NCI-H2107 (cell line): ENCODE measurements around the gene TNIP1.

Experiments
- DNase-seq: peaks from one replicate; lab custom pipeline; 2025; lab: John Stamatoyannopoulos, UW

The TNIP1 gene

DNA sequence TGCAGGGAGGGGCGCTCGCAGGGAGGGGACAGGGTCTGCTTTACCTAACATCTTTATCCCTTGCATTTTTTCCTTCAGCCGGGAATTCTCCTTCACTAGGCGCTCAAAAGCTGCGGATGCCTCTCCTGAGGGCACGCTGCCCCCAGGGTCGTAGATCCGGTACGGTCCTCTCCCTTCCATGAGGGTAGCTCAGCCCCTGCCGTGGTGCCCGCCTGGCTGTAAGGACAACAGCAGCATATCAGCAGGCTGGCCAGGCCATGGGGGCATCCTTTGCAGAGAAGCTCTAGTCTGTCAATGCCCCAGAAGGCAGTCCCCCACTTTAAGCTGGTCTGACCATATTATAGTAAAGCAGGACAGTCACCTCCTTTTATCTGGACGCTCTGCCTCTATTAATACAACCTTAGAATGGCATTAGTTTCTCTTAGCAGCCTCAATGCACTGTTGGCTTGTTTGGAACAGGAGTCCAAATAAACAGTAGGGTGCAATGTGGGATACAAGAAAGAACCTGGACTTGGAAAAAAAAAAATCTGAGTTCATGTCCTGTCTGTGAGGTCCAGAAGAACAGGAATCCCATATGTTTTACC lies 15.8 kb downstream of the TNIP1 start:
- no peak for DNase-seq

DNA sequence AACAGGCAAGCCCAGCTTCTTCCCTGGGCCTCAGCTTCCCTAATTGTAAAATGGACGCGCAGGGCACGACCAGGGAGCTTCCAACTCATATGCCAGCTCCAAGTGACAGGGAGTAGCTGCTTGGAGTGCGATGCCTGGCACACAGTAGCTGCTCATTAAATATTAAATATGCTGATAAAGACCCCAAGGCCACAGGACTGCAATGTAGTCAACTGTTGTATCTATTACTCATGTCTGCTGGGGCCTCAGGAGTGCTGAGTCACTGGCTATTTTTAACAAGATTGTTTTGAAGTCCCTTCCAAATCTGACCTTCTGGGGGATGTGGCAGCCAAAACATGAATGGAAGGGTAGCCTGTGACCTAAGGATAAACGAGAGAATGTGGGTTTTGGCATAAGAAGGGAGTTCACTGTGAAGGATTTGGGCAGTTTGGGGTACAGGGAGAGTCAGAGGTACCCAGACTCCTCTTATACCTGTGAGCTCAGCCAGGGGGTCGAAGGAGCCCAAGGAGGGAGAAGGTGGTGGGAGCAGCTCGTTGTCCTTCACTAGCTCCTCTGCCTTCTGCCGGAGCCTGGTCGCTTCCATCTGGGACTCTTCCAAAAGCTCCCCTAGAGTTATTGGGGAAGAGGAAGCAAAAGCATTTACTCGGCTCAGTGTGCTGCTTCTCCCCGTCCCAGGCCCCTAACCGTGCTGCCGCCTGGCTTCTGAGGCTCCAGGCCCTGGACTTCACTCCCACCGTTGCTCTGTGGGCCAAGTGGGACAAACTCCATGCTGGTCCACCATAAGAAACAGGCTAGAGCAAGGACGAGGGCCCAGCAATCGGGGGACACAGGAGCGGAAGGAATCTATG lies 17.5 kb downstream of the TNIP1 start:
- DNase-seq, result no peak

DNA sequence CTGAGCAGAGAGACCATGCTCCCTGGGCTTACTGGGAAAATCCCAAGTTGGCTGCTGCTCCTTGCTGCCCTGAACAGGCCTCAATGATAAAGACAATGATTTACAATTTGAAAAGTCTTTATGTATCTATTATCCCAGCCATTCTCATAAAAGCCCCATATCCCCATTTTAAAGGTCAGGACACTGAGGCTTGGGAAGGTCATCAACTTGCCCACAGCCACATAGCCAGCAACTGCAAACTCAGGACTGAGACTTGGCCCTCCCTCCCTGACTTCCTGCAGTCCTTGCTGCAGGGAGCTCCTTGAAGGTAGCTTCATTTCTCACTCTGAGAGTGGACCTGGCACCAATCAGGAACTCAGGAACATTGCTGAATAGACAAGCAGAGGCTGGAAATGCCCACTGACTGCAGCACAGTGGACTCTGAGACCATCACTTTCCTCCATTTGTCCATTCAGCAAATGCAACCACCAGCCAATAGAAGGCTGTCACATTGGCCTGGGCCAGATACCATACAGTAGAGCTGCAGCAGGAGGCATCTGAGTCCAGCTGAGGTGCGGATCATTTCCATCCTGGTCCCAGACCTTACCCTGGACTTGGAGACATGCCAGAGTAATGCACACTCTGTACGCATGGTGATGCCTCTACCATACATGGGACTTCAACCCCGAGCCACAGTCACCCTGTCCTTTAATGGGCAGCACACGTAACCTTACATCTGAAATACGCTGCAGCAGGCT lies 18.3 kb downstream of the TNIP1 start:
- no peak for DNase-seq

DNA sequence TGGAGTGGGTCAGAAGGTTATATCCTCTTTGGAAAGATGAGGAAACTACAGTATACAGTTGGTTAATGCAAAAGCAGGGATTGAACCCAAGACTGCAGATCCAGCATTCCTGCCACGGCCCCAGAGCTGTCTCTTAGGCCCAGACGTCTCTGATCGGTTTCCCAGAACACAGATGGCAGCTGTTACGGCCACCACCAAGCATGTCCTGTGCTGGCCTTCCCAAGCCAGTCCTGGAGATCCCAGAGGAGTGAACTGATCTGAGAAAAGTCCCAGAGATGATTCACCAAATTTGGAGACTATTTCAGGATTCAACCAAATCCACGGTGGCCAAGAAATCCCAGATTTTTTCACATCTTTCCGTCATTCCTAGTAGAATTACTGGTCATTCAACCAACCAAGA lies 20.1 kb downstream of the TNIP1 start:
- no peak for DNase-seq

DNA sequence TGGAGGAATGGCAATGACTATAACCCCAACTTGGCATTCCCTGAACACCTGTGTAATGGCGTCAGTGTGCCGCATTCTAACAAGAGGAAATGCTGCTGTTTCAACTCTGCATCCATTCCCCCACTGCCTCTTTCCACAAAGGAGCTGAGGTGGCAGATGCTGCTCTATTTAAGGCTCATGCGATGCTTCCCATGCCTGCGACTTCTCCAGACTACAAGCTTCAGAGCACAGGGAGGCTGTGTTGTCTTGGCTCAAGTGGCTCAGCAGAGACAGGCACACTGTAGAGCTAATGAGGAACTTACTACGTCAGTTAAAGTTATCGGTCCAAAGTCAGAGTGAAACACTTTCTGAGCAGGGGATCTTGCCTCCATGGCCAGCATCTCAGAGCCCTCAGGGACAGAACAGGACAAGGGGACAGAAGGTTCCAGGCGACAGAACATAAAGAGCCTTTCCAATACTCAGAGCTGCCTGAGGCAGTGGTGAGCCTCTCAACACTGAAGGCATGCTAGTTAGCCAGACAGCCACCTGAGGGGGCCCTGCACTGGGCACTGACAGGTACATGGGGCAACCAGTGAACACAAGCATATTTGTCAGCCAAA lies 21.8 kb downstream of the TNIP1 start:
- DNase-seq, result no peak

DNA sequence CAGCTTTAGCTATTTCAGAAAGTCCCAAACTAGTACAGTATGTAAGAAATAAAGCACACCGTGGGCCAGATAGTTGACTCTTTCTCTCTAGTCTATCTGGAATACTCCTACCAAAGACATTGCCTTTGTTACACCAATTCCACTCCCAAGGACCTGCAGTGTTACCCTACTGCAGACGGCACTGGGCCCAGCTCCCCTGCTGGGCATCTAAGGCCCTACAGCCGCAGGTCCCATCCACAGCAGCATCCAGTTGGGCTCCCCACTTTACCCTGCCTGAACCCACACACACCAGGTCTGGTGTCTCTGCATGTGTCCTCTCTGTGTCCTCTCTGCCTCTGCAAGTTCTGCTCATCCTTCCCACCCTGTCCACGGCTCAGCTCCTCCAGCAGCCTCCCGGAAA lies 22.5 kb downstream of the TNIP1 start:
- DNase-seq, result no peak

DNA sequence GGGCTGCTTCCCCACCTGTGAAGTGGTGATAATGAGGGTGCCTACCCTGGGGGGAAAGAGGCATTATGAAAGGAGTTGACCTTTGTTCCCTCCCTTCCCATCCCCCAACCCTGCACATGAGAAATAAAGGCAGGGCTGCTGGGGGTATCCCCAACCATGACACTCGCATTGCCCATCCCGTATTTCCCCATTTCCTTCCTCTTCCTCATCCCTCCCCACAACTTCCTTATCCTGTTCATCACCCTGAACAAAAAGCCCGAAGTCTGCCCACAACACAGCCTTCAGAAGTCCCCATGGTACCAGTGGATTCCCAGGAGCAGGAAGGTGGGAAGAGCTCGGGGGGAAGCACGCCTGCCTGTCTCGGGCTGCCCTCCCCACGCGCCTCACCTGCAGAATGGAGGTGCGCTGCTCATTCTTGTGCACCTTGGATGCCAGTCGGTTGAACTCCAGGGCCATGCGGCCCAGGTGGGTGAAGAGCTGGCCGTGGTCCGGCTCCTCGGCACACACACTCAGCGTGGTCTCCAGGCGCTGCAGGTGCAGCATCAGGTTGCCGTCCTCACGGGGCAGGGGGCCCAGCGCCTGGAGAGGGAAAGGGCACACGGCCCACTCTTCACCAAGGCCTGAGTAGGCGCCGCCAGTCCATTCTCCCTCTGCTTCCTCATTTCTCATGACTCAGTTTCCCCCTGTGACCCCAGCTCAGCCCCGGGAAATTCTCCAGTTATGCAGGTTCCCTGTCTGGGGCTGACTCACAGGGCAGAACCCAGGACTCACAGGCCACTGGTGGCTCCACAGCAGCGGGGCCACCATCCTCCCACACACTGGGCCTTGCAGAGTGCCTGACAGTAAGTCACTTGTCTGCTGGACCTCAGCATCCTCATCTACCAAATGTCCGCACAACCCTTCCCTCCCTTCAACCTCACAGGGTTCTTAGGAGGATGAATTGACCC lies 24.2 kb downstream of the TNIP1 start:
- no peak for DNase-seq

DNA sequence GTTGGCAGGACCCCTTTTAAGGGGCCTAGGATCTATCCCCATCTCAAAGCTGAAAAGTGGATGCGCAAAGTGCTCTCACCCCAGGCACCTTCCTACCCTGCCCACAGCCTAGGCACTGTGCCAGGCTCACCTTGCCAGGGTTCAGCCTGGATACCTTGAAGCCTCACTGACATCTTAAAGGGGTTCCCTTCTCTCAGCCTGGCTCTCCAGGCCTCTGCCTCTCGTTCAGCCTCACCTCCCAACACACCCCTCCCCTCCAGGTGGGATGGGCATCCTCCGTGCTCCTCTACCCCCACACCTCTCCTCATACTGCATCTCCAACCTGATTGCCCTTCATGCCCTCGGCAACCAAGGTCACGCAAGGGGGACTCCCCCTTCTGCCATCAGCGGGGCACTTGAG lies 25.5 kb downstream of the TNIP1 start:
- DNase-seq, result no peak

DNA sequence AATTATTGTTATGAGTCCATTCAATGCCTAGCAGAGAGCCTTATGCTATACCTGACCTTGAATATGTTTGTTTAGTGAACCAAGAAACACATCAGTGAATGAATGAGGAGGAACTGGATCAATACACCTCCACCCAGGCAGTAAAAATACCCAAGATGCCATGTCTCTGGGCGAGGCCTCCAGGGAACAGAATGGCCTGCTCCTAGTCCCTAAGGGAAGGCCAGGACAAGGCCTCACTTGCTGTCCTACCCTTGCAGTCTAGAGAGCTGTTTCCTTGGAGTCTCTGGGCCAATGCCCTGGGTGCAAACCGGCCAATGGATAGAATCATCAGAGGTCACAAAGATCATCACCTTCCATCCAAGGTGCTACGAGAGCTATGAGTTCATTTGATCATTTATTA lies 26.1 kb downstream of the TNIP1 start:
- DNase-seq, result no peak

DNA sequence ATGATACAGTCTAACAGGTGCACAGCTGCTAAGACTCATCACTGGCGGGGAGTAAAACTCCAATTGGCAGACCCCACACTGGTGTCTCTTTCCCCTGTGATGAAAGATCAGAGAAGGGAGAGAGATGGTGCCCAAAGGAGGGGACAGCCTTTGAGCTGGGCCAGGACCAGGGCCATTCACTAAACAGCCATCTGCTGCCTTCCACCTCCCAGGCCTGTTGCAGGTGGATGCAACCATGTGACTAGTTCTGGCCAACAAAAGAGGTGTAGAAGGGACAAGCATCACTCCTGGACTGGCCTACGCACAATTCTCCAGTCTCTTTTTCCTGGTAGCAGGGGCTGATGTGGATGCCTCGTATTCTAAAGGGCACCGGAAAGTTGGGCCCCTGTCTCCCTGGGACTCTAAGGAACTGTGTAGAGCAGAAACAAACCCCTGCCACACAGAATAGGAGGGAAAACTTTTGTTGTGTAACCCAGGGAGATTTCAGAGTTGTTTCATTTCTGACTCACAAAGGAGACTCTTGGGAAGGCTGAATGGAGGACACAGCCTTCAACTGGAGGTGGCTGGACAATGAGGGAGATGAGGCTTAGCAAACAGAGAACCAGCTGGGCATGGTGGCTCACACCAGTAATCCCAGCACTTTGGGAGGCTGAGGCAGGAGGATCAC lies 26.9 kb downstream of the TNIP1 start:
- no peak for DNase-seq

DNA sequence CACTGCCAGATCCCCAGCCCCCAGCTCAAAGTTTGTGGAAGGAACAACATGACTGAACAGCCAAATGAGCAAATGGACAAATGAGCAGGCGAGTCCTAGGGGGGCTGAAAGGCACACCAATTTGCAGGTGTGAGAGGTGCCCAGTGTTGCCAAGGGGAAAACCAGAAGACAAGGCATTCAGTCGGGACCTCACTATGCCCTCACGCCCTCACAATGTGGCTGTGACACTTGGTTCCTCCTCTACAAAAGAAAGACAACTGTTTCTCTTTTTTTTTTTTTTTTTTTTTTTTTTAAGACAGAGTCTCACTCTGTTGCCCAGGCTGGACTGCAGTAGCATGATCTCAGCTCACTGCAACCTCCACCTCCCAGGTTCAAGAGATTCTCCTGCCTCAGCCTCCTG lies 28.0 kb downstream of the TNIP1 start:
- no peak for DNase-seq

DNA sequence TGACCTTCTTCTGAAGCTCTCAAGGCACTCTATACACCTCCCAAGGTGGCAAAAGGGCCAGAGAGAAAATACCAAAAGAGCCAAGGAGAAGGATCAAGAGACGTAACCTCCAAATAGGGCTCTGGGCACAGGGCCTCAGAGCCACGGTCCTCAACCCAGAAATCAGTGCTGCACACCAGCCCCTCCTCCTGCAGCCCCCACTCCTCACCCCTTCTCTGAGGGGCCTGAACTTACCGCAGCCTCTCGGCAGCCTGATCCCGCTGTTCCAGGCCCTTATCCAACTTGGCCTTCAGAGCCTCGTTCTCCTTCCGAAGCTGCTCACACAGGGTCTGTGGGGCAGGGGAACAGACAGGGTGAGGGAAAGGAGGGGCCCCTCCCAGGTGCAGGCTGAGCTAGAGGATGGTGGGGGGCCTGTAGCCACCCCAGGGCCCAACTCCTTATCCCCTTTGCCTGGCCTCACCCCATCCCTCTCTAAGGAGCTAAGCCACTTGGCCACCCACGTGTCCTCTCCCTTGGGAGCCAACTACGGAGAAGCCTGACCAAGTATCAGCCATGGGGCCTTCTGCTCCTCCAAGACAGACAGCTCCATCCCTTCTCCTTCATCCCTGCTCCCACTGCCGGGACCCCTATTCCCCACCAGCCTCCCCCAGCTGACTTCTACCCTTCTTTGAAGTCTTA lies 28.8 kb downstream of the TNIP1 start:
- no peak for DNase-seq

DNA sequence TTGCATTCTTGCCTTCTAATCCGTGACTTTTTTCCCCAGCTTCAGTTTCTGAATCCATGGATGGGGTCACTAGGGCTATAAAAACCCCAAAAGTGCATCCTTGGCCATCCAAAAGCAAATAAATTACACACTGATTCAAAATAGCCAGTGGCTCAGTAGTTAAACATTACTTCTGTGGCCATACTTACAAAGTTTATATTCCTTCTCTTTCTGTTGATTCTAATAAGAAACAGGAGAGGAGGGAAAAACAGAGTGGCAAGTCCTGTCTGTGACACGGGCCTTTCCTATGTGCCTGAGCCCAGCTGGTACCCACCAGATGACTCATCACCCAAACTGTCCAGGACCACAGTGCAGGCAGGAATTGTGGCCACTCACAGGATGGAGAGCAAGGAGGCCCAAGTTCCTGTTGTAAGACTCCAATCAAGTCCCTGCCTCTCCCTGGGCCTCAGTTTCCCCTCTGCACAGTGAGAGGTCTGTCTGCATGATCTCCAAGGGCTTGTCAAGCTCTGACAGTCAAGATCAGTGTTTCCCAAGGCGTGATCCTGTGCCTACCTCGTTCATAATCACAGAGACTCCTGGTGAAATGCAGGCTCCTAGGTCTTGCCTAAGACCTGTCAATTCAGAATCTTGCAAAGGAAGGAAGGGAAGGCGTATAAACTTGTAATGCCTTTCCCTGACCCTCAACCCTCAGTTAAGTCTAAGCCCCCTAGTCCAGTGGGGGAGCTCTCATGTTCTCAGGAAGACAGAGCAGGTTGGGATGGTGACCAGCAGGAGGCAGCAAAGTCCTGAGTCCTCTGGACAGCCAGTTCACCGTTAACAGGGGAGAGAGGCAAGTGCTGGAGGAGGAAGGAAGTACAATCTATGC lies 29.5 kb downstream of the TNIP1 start:
- no peak for DNase-seq

DNA sequence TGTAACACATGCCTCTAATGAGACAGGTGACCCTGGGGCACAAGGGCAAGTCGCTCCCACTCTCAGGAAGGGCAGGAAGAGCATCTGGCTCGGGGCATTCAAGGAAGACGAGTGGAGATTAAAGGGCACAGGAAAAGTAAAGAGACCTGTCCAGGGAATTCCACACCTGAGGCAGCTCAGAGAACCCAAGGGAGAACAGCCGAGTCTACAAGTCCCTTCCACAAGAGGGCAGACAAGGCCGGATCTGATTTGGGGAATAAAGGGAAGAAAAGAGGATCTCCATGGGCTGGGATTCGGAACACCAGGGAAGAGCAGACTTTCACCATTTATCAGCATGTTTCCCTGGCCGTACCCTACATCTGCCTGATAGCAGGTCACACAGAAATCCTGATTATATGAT lies 32.3 kb downstream of the TNIP1 start:
- no peak for DNase-seq

DNA sequence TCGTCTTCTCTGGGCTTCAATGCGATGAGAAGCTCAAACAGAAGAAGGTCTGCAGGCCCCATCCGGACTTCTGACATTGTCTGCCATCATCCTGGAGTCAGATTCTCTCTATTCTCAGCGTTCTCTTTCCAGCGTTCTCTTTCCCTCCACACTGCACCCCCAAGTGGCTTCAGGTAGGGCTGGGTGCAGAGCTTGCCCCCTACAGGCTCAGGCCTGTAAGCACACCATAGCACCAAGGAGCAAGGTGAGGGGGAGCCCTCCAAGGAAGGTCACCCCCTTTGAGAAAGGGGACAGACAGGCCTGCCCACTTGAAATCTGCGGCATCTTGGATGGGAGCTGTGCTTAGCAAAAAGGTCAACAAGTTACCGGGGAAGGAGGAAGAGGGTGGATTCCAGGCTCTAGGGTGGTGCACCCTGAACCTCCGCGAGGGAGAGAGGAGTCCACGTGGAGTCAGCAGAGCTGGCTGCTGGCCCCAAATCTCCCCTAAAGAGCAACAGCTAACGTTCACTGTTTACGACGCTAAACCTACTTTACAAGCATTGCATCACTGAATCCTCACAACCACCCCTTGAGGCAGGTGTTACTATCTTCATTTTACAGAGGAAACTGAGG lies 32.9 kb downstream of the TNIP1 start:
- DNase-seq, result no peak

DNA sequence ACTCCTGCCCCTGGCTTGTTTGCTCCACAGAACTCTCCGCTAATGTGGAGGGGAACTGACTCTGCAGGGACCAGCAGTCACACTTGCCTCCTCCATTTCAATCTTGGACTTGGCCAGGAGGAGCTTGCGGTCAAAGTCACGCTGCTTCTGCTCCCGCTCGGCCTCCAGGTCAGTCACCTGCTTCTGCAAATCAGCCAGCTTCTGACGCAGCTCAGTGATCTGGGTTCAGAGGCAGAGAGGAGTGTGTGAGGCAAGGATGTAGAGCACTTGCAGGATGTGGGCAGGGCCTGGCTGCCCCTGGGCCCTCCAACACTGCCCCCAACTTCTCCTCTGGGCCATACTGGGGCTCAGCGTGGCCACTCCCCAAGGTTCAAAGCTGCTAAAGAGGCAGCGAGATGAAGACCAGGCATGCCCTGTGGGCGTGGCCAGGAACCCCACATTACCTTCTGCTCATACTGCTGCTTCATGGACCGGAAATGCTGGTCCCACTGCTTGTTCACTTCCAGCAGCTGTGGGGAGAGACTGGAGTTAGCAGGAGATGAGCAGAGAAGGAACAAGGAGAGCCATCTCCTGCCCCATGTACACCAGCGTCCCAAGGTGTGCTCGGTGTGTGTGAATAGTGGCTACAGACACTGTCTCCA lies 38.3 kb downstream of the TNIP1 start:
- no peak for DNase-seq

DNA sequence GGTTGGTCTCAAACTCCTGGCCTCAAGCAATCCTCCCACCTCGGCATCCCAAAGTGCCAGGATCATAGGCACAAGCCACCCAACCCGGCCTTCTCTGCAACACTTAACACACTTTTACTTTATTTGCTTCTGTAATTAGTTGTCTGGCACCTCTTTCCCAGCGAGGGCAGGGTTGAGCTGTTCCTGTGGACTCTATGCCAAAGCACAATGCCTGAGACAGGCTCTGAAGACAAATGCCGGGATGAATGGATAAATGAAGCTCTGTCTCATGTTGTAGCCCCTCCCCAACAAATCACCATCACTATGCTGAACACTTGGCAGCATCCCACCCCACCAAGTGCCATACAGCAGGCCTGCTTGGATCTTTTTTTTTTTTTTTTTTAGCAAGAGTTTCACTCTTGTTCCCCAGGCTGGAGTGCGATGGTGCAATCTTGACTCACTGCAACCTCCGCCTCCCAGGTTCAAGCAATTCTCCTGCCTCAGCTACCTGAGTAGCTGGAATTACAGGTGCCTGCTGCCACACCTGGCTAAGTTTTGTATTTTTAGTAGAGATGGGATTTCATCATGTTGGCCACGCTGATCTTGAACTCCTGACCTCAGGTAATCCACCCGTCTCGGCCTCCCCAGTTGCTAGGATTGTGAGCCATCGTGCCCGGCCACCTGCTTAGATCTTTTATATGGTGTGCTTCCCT lies 39.1 kb downstream of the TNIP1 start:
- no peak for DNase-seq

DNA sequence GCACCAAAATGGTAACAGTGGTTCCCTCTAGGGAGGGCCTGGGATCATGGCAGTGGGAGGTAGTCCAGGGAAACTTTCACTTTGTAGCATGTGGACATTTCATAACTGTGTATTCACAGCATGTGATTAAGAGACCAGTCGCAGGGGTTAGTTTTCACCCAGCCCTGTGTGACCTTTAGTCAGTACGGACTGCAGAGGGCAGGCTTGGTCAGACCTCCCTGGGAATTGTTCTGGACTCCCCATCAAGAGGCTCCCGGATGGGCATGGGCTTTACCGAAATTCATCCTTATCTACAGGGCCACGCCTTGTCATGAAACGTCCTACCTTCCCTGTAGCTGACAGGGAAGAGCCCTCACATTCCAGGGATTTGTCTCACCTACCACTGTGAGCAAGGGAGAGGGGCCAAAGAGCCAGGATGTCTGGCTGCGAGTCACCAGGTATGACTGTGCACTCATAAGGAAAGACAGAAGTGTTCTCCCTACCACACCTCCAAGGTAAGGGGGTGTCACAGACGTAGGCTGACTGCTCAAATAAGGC lies 40.6 kb downstream of the TNIP1 start:
- DNase-seq, result no peak
